Measurements from ENCODE around the gene WDFY3.

DNA sequence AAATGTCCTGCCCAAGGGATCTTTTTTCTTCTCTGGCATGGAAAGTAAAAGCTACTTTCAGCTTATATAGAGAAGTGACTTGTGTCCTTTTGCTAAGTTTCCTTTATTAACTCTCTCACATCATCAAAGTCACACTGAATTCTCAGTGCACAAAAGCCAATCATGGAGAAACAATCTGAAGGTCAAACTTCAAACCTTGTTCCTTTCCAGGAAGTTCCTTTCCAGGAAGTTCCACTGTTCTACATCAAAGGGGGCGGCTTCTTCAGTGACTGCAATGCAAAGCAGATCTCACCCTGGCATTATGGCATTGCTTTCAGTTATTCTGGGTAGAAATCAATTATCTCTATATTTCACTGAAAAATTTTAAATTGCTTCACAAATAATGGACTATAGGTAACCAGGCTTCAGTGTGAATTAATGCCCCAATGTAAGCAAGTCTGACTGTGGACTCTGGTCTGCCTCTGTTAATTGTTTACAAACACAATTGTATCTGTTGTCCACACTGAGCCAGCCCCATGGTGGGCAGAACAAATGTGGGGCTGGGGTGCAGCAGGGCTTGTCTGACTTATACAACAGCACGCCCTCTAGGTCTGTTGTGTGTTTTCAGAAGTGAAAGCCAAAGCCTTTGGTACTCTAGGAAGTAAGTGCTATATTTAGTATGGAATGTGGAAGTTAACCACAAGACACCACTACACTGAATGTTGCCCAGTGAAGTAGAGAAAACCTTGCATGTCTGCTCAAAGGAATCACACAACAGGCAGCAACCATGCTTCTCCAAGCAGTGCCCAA lies 284.8 kb downstream of the WDFY3 start:
- TF ChIP-seq, protein P1, sequence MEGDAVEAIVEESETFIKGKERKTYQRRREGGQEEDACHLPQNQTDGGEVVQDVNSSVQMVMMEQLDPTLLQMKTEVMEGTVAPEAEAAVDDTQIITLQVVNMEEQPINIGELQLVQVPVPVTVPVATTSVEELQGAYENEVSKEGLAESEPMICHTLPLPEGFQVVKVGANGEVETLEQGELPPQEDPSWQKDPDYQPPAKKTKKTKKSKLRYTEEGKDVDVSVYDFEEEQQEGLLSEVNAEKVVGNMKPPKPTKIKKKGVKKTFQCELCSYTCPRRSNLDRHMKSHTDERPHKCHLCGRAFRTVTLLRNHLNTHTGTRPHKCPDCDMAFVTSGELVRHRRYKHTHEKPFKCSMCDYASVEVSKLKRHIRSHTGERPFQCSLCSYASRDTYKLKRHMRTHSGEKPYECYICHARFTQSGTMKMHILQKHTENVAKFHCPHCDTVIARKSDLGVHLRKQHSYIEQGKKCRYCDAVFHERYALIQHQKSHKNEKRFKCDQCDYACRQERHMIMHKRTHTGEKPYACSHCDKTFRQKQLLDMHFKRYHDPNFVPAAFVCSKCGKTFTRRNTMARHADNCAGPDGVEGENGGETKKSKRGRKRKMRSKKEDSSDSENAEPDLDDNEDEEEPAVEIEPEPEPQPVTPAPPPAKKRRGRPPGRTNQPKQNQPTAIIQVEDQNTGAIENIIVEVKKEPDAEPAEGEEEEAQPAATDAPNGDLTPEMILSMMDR (IDR thresholded peaks at IDR 0.05; ENCODE audit: low read length): no peak
- TF ChIP-seq EZH2 (IDR thresholded peaks at IDR 0.05; ENCODE audit: borderline replicate concordance, low read length): no peak
